Measurements from ENCODE around the gene GOLGA6B. TPM values are rescaled to one million over a fixed set of nuclear protein-coding genes. Genes with fewer than 3 reads are reported as not detected.
A peak's percentile ranks its signal among the peaks of the same experiment; 100 is the strongest.
"Not testable (repeated sequence)": the region's sequence is repeated elsewhere in the genome, so short reads cannot be mapped to it uniquely, and the experiment has no call there.

GOLGA6B gene
- under 1 TPM in 3 of 12 donors, not detected in 9; 0.09 to 0.51 (median 0.27) TPM for polyA plus RNA-seq (ENCODE audit: insufficient read length in 12 of 12)
- long read RNA-seq, donor 1: 0 reads
- long read RNA-seq, donor 2: 0 reads
- long read RNA-seq, donor 3: 0 reads
- long read RNA-seq, donor 4: 0 reads
- long read RNA-seq, donor 5: 0 reads
- long read RNA-seq, donor 6: 0 reads
- long read RNA-seq, donor 7: 0 reads
- long read RNA-seq, donor 8: 0 reads
- long read RNA-seq, donor 9: 0 reads
- long read RNA-seq, donor 10: 0 reads
- long read RNA-seq, donor 11: 0 reads

- DNase-seq: not testable (repeated sequence)
Observed at GRCh38 chr15:72654397-72654796, at the start of gene GOLGA6B. Gene GOLGA6B (plus strand): TSS chr15:72654697. CDS start chr15:72654738, 41 bp downstream.

- no peak for DNase-seq
Observed at GRCh38 chr15:72604794-72605193, 49.7 kb upstream of the GOLGA6B start.

- DNase-seq: not testable (repeated sequence)
Observed at GRCh38 chr15:72608084-72608483, 46.4 kb upstream of the GOLGA6B start.

GRCh38 chr15:72609862-72610261 is 44.6 kb upstream of the GOLGA6B start:
- no peak for DNase-seq

GRCh38 chr15:72612324-72612723 is 42.2 kb upstream of the GOLGA6B start:
- not testable (repeated sequence) for DNase-seq

- DNase-seq: no peak
Observed at GRCh38 chr15:72614810-72615532, 39.5 kb upstream of the GOLGA6B start.

- not testable (repeated sequence) for DNase-seq
Observed at GRCh38 chr15:72615533-72616233, 38.8 kb upstream of the GOLGA6B start.

GRCh38 chr15:72616491-72617210 is 37.8 kb upstream of the GOLGA6B start:
- no peak for DNase-seq

- not testable (repeated sequence) for DNase-seq
Observed at GRCh38 chr15:72623854-72624253, 30.6 kb upstream of the GOLGA6B start.

DNA sequence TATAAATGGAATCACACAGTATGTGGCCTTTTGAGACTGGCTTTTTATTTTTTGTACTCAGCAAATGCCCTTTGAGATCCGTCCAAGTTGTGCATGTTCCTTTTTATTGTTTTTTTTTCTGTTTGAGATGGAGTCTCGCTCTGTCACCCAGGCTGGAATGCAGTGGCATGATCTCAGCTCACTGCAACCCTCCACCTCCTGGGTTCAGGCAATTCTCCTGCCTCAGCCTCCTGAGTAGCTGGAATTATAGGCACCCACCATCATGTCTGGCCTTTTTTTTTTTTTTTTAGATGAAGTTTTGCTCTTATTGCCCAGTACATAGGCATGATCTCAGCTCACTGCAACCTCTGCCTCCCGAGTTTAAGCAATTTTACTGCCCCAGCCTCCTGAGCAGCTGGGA is 28.3 kb upstream of the GOLGA6B start:
- not testable (repeated sequence) for DNase-seq

- DNase-seq: not testable (repeated sequence)
Observed at GRCh38 chr15:72628249-72629067, 26.0 kb upstream of the GOLGA6B start.

GRCh38 chr15:72629068-72629570 is 25.4 kb upstream of the GOLGA6B start:
- DNase-seq: not testable (repeated sequence)

DNA sequence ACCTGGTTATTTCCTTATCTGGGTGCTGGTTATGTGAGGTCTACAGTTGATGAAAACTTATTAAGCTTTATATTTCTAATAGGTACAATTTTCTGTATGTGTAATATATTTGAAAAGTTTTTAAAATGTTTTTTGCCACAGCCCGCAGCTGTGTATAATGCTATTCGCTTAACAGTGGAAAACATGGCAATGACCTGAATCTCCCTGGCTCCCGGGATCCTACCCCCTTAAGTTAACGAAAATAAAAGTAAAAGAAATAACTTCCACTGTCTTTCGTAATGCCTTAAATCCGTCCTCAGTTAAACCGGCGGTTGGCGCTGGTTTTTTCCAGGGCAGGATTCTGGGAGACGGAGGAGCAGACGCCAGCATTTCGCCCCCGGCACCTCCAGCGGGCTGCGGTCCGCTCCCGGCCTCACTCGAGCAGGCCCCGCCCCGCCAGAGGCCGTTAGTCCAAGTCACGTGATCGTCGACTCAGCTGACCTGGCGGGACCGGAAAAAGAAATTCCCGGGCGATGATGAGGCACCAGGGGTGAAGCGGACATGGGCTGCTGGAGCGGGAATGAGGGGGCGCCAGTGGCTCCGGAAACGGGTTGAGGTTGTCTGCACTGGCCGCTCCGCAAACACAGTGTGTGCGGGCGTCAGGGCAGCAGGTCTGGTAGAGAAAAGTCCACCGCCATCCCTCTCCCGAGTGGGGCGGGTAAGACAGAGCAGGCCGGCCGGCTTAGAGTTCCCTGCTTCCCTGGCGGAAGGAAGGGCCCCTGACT is 17.8 kb upstream of the GOLGA6B start:
- DNase-seq: peak; percentile 4

- not testable (repeated sequence) for DNase-seq
Observed at GRCh38 chr15:72639759-72640483, 14.6 kb upstream of the GOLGA6B start.

DNA sequence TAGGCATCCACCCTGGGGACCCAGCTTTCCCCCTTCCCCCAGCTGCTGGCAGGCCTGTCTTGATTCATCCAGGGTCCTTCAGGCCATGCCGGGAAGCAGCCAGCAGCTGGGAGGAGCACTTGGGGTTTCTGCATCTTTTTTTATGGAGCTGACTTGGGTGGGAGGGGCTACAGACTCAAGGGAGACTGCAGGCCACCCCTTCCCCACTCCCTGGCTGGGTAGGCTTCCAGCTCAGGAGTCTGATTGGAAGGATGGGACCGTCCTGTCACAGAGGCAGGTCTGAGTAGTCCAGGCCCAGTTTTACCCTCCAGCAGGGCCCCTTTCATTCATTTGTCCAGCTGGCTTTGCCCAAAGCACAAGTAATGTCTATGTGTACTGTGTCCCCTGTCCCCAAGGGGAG is 12.2 kb upstream of the GOLGA6B start:
- not testable (repeated sequence) for DNase-seq

DNA sequence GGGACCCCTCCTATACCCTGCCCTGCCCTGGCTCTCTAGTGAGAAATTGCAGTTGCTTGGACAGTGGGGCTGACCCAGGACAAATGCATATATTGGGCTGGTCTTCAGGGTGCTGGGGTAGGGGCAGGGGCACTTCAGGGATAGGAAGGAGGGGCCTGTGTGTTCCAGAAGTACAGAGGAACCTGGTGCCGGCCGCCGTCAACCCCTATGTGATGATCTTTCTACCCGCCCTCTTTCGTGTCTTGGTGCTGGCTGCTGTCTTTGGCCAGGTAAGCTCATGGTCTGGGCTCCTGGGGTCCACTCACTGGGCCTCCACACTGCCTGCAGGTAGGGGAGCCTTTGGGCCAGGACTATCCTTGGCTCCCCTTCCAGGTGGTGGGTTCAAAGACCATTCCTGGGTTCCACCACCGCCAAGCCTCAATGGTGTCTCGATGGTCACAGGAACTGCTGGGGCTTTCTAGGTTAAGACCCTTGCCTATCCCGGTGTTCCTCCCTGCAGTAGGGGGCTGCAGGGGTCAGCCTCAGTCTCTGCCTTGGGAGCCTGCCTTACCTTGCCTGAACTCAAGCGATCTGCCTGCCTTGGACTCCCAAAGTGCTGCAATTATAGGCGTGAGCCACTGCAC is 5.8 kb upstream of the GOLGA6B start:
- not testable (repeated sequence) for DNase-seq

DNA sequence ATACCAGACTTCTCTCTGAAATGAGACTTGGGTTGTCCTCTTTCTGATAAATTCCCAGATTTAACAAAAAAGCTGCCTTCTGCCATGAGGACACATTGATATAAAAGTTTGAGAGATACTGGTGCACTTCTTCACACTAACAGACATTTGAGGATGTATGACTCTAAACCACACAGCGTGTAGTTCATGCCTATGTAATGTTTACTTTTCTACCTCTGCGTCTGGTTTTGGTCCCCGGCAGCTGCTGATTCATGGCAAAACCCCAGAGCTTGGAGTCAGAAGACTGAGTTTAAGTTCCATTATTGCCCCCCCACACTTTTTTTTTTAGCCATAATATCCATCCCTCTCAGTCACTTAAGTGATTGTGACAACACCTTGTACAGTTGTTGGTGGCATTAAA is 1.5 kb downstream of the GOLGA6B start:
- DNase-seq: not testable (repeated sequence)

- DNase-seq: not testable (repeated sequence)
Observed at GRCh38 chr15:72661081-72661480, 6.6 kb downstream of the GOLGA6B start.

- not testable (repeated sequence) for DNase-seq
Observed at GRCh38 chr15:72663931-72664330, 9.4 kb downstream of the GOLGA6B start.

Data from muscle of arm (tissue), 14 donors.